HG03439 (cell line): ENCODE measurements around the gene HIBADH.
"Not testable (repeated sequence)": the region's sequence is repeated elsewhere in the genome, so short reads cannot be mapped to it uniquely, and the experiment has no call there.

Experiments
- ATAC-seq: cut with Tn5 transposase; IDR thresholded peaks from one replicate; pipeline ENCODE4 v1.9.1; 2021; ENCODE audit warnings: mild to moderate bottlenecking, moderate library complexity; ENCODE audit not compliant: unreplicated experiment

Gene HIBADH

GRCh38 chr7:27639048-27639447, 23.6 kb downstream of the HIBADH start:
- not testable (repeated sequence) for ATAC-seq

GRCh38 chr7:27636326-27637006, 26.2 kb downstream of the HIBADH start:
- ATAC-seq = no peak

- no peak for ATAC-seq
Observed at GRCh38 chr7:27635728-27636127, 27.0 kb downstream of the HIBADH start.

- ATAC-seq = no peak
Observed at GRCh38 chr7:27634671-27635493, 27.8 kb downstream of the HIBADH start.

- ATAC-seq = no peak
Observed at GRCh38 chr7:27633062-27633461, 29.6 kb downstream of the HIBADH start.

GRCh38 chr7:27631391-27631790, 31.3 kb downstream of the HIBADH start:
- no peak for ATAC-seq

GRCh38 chr7:27627146-27627545, 35.5 kb downstream of the HIBADH start:
- no peak for ATAC-seq

- no peak for ATAC-seq
Observed at GRCh38 chr7:27619492-27619891, 43.2 kb downstream of the HIBADH start.

- no peak for ATAC-seq
Observed at GRCh38 chr7:27617651-27618381, 44.9 kb downstream of the HIBADH start.

GRCh38 chr7:27616914-27617548, 45.7 kb downstream of the HIBADH start:
- ATAC-seq = no peak

- no peak for ATAC-seq
Observed at GRCh38 chr7:27616186-27616491, 46.5 kb downstream of the HIBADH start.

GRCh38 chr7:27615420-27616185, 47.1 kb downstream of the HIBADH start:
- no peak for ATAC-seq

GRCh38 chr7:27614095-27614494, 48.6 kb downstream of the HIBADH start:
- ATAC-seq = no peak

- ATAC-seq = no peak
Observed at GRCh38 chr7:27611059-27611458, 51.6 kb downstream of the HIBADH start.

- no peak for ATAC-seq
Observed at GRCh38 chr7:27608776-27609495, 53.7 kb downstream of the HIBADH start.

GRCh38 chr7:27607210-27607606, 55.5 kb downstream of the HIBADH start:
- no peak for ATAC-seq

GRCh38 chr7:27606270-27607209, 56.1 kb downstream of the HIBADH start:
- no peak for ATAC-seq

- ATAC-seq = no peak
Observed at GRCh38 chr7:27605689-27606269, 56.9 kb downstream of the HIBADH start.
